ENCODE results near the gene SORBS1. TPM values are rescaled to one million over a fixed set of nuclear protein-coding genes. Genes with fewer than 3 reads are reported as not detected.

The SORBS1 gene
- total and polyA plus RNA-seq, 2 of the 13 experiments (the other 11 are each of a cell fraction or from before 2014, with no cell fraction given), result 16.8 to 39.8 TPM

- TF ChIP-seq, protein P1, sequence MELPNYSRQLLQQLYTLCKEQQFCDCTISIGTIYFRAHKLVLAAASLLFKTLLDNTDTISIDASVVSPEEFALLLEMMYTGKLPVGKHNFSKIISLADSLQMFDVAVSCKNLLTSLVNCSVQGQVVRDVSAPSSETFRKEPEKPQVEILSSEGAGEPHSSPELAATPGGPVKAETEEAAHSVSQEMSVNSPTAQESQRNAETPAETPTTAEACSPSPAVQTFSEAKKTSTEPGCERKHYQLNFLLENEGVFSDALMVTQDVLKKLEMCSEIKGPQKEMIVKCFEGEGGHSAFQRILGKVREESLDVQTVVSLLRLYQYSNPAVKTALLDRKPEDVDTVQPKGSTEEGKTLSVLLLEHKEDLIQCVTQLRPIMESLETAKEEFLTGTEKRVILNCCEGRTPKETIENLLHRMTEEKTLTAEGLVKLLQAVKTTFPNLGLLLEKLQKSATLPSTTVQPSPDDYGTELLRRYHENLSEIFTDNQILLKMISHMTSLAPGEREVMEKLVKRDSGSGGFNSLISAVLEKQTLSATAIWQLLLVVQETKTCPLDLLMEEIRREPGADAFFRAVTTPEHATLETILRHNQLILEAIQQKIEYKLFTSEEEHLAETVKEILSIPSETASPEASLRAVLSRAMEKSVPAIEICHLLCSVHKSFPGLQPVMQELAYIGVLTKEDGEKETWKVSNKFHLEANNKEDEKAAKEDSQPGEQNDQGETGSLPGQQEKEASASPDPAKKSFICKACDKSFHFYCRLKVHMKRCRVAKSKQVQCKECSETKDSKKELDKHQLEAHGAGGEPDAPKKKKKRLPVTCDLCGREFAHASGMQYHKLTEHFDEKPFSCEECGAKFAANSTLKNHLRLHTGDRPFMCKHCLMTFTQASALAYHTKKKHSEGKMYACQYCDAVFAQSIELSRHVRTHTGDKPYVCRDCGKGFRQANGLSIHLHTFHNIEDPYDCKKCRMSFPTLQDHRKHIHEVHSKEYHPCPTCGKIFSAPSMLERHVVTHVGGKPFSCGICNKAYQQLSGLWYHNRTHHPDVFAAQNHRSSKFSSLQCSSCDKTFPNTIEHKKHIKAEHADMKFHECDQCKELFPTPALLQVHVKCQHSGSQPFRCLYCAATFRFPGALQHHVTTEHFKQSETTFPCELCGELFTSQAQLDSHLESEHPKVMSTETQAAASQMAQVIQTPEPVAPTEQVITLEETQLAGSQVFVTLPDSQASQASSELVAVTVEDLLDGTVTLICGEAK (IDR thresholded peaks at IDR 0.05), result no peak
- TF ChIP-seq, protein P1 (CRISPR knock-in tag; IDR thresholded peaks at IDR 0.05), result no peak
- TF ChIP-seq KLF12 (CRISPR knock-in tag; IDR thresholded peaks at IDR 0.05; ENCODE audit: borderline replicate concordance) (no peak), KDM2A (CRISPR knock-in tag; IDR thresholded peaks at IDR 0.05; ENCODE audit: borderline replicate concordance, low read depth) (no peak), ZNF605 (CRISPR knock-in tag; IDR thresholded peaks at IDR 0.05) (no peak), ARID2 (CRISPR knock-in tag; IDR thresholded peaks at IDR 0.05; ENCODE audit: borderline replicate concordance) (no peak), NFIC (IDR thresholded peaks at IDR 0.05; ENCODE audit: low read length) (no peak), HNF4A (CRISPR knock-in tag; IDR thresholded peaks at IDR 0.05) (no peak), KDM4B (CRISPR knock-in tag; IDR thresholded peaks at IDR 0.05) (no peak), RELA (CRISPR knock-in tag; IDR thresholded peaks at IDR 0.05) (no peak)
- TF ChIP-seq, protein P2, sequence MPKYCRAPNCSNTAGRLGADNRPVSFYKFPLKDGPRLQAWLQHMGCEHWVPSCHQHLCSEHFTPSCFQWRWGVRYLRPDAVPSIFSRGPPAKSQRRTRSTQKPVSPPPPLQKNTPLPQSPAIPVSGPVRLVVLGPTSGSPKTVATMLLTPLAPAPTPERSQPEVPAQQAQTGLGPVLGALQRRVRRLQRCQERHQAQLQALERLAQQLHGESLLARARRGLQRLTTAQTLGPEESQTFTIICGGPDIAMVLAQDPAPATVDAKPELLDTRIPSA (CRISPR knock-in tag; IDR thresholded peaks at IDR 0.05; ENCODE audit: borderline replicate concordance), result no peak
Observed at GRCh38 chr10:95364342-95364741, 196.8 kb downstream of the SORBS1 start (continued).
